ENCODE measurements around the gene PTPRA.

Gene PTPRA

GRCh38 chr20:3081641-3082040 lies 208.4 kb downstream of the PTPRA start:
- FAIRE-seq = no peak

GRCh38 chr20:3082306-3082951 lies 209.1 kb downstream of the PTPRA start:
- FAIRE-seq = no peak

- FAIRE-seq = no peak
These were observed 210.0 kb downstream of the PTPRA start for GRCh38 chr20:3082955-3083952.

- no peak for FAIRE-seq
These were observed 211.2 kb downstream of the PTPRA start, which contains the start of gene AVP for GRCh38 chr20:3084283-3084985. Gene AVP, minus strand, starts transcription at chr20:3084724. Its CDS starts 50 bp downstream, at chr20:3084674.

GRCh38 chr20:3084986-3085360 lies 211.7 kb downstream of the PTPRA start:
- FAIRE-seq = no peak

GRCh38 chr20:3085571-3086072 lies 212.3 kb downstream of the PTPRA start:
- FAIRE-seq = no peak

- FAIRE-seq = no peak
These were observed 214.8 kb downstream of the PTPRA start for GRCh38 chr20:3088031-3088430.

All from islet of Langerhans (tissue), 1 donor.